ENCODE measurements around the gene DCAF17.

GRCh38 chr2:171459498-171459897, 25.5 kb downstream of the DCAF17 start:
- TF ChIP-seq EZH2 (IDR thresholded peaks at IDR 0.05; ENCODE audit: borderline replicate concordance, low read depth, low read length, severe bottlenecking): no peak
- TF ChIP-seq, protein P1, sequence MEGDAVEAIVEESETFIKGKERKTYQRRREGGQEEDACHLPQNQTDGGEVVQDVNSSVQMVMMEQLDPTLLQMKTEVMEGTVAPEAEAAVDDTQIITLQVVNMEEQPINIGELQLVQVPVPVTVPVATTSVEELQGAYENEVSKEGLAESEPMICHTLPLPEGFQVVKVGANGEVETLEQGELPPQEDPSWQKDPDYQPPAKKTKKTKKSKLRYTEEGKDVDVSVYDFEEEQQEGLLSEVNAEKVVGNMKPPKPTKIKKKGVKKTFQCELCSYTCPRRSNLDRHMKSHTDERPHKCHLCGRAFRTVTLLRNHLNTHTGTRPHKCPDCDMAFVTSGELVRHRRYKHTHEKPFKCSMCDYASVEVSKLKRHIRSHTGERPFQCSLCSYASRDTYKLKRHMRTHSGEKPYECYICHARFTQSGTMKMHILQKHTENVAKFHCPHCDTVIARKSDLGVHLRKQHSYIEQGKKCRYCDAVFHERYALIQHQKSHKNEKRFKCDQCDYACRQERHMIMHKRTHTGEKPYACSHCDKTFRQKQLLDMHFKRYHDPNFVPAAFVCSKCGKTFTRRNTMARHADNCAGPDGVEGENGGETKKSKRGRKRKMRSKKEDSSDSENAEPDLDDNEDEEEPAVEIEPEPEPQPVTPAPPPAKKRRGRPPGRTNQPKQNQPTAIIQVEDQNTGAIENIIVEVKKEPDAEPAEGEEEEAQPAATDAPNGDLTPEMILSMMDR (IDR thresholded peaks at IDR 0.05; ENCODE audit: borderline replicate concordance, extremely low read depth, low read length, poor library complexity, severe bottlenecking): no peak

All from DND-41 (cell line).